GM21576 (cell line): ENCODE results near the gene SHISA9.
"Not testable (repeated sequence)": the region's sequence is repeated elsewhere in the genome, so short reads cannot be mapped to it uniquely, and the experiment has no call there.

Experiments used
- ATAC-seq: cut with Tn5 transposase; IDR thresholded peaks from one replicate; pipeline ENCODE4 v1.9.1; 2021; ENCODE audit warnings: mild to moderate bottlenecking, moderate library complexity; ENCODE audit not compliant: unreplicated experiment

Gene SHISA9

DNA sequence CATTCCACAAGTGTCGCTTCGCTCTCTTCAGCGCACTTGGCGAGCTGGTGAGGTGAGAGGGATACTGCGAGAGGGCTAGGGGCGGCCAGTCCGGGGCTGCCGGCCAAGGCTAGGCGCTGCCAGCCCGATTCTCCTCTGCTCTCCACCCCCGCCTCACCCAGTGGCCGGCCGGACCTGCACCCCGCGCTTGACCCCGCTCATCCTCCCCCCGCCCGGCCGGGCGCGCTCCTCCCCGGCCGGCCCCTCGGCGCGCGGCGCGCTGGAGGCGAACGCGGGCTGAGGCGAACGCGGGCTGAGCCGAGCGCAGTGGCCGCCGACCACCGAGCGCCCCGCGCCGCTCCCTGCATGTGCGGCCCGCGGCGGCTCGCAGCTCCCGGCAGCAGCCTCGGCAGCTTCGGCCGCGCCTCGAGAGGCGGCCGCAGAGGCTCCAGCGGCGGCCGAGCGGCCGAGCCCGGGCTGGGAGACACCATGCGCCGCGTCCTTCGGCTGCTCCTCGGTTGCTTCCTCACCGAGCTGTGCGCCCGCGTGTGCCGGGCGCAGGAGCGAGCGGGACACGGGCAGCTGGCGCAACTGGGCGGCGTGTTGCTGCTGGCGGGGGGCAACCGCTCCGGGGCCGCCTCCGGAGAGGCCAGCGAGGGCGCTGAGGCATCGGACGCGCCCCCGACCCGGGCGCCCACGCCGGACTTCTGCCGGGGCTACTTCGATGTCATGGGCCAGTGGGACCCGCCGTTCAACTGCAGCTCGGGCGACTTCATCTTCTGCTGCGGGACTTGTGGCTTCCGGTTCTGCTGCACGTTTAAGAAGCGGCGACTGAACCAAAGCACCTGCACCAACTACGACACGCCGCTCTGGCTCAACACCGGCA, at the start of gene SHISA9:
TSS of gene SHISA9 (plus strand) at position 2 of the 865 bp plus-strand sequence.
- no peak for ATAC-seq

DNA sequence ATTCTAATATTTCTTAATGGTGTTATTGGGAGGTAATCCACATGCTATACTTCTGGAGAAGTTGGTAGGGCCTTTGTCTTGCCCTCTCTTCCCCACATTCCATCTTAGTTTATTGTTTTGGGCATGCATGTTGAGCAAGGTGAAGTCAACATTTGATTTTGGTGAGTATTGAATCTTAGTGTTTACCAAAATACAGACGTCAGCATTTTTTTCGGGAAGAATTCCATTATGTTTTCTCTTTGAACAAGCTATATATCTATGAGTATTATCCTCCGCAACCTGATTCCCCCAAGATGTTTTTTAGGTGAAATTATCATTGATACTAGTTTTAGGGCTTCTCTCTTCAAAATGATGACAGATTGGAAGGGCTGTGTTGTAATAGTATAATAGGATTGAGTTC, 47.4 kb upstream of the SHISA9 start:
- ATAC-seq = no peak

DNA sequence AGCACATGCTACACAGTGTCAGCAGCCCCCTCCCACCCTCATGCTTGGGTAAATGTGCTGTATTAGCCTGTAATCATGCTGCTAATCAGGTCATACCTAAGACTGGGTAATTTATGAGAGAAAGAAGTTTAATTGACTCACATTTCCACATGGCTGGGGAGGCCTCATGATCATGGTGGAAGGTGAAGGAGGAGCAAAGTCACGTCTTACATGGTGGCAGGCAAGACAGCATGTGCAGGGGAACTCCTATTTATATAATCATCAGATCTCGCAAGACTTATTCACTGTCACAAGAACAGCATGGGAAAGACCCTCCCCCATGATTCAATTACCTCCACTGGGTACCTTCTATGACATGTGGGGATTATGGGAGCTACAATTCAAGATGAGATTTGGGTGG, 44.0 kb upstream of the SHISA9 start:
- ATAC-seq = not testable (repeated sequence)

DNA sequence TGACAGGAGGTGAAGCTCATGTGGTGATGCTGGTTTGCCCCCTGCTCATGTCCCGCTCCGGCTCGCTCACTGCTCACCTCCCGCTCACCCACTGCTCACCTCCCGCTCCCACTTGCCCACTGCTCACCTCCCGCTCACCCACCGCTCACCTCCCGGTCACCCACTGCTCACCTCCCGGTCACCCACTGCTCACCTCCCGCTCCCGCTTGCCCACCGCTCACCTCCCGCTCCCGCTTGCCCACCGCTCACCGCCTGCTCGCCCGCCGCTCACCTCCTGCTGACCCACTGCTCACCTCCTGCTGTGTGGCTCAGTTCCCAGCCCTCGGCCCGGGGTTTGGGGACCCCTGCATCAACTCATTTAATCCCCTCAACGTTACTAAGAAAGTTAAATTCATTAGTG, 39.1 kb upstream of the SHISA9 start:
- ATAC-seq = no peak

DNA sequence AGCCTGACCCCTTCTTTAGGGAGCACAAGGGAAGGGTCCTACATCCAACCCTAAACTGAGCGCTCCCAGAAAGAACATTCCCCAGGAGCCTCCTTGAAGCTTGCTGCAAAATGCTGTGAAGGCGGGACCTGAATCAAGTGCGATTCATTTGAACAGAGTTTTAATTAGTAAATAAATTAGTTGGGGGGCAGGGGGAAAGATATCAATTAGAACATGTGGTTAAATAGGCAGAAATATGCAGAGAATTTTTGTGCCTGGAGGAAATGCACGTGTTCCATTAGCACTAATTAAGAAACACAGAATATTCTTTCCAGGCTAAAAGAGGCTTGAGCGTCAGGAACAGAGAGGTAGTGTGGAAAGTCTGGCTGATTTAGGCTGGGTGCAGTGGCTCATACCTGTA, 38.5 kb upstream of the SHISA9 start:
- ATAC-seq = no peak

DNA sequence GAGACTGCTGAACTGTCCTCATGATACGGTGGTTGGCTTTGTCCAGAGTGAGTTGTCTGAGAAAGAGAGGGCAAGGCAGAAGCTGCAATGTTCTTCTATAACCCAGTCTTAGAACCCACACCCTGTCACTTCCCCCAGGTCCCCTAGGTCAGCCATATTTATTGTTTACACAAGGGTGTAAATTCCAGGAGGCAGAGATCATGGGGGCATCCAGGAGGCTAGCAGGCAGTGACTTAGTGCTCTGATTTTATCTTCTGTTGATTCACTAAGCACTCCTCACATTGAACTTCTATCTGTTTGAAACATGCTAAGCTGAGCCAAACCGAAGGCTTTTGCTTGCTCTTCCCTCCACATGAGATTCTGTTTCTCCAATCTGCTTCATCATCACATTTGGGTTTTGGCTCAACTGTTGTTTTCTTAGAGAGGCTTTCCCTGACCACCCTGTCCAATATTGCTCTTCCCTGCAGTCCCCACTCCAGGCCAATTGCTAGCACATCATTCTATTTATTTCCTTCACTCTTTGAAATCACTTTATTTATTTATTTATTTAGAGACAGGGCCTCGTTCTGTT, 34.3 kb upstream of the SHISA9 start:
- ATAC-seq = no peak

DNA sequence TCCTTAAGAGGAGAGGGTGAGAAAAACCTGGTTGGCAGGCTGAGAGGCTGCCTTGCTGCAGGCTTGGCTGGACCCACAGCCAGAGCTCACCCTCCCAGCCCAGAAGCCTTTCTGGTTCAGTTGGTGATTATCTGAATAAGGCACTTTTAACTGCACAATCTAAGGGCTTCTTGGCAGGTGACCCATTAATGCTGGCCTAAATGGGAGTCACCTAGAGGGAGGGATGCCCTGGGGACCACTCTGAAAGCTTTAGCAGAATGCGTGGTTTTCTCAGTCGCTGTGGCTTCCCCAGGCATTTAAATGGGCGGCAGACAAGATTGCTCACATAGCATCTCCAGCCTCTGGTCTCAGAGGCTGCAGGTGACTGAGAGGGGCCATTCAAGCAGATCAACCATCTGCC, 33.2 kb upstream of the SHISA9 start:
- ATAC-seq = no peak

DNA sequence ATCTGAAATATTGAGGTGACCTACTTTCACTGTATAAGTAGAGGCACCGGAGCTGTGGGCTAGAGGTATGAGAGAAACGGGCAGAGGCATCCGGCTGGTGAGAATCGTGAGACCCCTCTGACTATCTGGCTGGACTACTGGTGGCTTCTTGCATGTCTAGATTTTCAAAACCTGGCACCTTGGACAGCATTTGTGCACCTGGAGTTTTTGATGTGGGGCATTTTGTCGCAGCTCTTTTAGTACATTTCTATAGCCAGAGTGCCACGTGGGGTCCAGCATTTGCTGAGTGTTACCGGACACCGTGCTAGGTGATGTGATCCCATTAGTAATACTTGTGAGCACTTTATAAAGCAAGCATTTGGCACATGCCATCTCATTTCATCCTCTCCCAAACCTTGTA, 32.6 kb upstream of the SHISA9 start:
- no peak for ATAC-seq

DNA sequence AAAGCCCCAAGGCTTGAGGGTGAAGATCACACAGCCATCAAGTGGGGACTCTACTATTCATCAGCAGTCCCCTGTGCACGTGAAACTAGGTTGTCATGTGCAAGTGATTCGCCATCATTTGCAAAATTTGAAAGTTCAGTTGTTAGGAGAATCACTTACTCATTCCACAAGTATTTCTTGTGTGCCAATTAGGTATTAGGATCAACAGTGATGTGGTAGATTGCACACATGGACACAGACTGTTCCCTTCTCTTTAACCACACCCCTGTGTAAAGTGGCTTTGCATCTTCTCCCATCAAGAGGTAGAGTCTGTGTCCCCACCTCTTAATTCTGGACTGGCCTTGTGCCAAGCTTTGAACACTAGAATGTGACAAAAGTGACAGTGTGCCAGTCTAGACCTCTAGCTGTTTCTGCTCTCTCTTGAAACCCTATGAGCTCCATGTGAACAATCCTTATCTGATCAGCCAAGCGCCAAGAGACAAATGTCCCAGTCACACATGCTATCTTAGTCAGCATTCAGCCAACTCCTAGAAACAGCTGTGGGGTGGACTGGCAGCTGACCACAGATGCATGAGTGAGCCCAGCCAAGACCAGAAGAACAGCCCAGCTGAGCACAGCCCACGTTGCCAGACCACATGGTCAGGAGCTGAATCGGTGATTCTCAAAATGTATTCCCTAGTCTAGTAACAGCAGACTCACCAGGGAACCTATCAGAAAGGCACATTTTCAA, 31.5 kb upstream of the SHISA9 start:
- ATAC-seq = no peak

DNA sequence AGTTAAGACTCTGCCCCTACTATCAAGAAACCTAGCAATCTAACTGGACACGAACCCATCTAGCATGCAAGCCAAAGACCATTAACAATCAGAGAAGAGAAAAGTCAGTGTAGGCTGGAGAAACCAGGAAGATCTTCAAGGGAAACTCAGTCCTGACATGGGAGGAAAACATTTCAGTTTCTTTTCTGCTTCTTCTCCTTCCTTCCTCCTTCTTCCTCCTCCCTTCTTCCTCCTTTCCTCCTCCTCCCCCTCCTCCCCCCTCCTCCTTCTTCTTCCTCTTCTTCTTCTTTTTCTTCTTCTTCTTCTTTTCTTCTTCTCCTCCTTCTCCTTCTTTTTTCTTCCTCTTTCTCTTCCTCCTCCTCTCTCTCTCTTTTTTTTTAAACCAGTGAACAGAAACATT, 29.6 kb upstream of the SHISA9 start:
- no peak for ATAC-seq

DNA sequence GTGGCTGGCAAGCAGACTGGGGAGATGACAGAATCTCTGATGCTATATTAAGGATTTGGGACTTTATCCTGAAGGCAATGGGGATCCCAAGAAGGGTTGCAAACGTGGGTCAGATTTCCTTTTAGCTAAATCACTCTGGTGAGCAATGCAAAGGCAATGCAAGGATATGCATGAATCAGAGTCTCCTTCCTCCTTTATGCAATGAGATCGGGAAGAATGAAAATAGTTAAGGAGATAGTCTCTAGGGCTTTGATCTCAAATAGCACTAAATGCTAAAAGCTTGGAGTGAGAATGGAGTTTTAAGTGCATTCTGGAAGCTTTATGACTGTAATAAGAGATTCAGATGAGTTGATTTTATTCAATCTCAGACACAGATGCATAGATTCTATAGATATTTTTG, 27.2 kb upstream of the SHISA9 start:
- ATAC-seq = no peak

DNA sequence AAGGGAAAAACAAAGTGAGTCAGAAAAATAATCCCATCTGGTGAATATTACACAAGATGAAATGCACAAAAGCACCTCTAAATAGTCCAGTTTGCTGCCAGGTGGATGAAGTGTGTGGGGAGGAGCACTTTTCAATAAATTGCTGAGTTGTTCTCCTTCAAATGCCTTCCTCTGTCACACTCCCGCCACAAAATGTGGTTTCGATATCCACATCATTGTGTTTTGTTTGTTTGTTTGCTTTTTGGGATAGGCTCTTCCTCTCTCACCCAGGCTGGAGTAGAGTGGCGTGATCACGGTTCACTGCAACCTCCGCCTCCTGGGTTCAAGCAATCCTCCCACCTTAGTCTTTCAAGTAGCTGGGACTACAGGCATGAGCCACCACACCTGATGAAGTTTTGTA, 24.6 kb upstream of the SHISA9 start:
- ATAC-seq = no peak

DNA sequence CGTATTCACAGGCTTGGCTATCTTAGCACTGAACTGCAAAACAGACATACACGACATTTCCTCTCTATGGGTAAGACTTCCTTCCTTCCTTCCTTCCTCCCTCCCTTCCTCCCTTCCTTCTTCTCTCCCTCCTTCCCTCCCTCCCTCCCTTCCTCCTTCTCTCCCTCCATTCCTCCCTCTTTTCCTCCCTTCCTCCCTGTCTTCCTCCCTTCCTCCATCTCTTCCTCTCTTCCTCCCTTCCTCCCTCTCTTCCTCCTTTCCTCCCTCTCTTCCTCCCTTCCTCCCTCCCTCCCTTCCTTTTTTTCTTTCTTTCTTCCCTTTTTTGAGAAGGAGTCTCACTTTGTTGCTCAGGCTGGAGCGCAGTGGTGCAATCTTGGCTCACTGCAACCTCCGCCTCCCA, 22.4 kb upstream of the SHISA9 start:
- no peak for ATAC-seq

DNA sequence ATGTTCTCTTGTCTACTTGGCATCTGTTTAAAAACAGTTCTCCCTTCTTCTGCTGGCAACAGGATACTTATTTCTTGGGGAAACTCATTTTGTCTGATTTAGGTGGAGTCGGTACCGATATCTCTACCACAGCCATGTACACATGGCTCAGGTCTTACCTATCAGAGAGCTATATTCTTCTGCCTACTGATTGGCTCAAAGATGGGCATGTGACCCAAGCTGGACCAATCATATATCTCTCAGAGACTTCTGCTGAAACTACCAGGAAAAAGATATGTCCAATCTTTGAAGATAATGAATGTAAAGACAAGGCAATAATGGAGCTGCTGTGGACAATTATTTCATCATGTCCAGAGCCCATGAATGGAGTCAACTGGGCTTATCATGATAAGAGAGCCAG, 21.6 kb upstream of the SHISA9 start:
- no peak for ATAC-seq

DNA sequence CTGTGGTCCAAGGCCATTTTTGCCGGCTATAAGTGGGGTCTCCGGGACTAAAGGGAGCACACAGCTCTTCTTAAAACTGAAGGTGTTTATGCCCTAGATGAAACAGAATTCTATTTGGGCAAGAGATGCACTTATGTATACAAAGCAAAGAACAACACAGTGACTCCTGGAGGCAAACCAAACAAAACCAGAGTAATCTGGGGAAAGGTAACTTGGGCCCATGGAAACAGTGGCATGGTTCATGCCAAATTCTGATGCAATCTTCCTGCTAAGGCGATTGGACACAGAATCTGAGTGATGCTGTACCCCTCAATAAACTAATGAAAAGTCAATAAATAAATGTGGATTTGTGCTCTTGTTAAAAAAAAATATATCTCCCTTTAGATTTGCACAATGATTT, 20.2 kb upstream of the SHISA9 start:
- ATAC-seq = no peak

DNA sequence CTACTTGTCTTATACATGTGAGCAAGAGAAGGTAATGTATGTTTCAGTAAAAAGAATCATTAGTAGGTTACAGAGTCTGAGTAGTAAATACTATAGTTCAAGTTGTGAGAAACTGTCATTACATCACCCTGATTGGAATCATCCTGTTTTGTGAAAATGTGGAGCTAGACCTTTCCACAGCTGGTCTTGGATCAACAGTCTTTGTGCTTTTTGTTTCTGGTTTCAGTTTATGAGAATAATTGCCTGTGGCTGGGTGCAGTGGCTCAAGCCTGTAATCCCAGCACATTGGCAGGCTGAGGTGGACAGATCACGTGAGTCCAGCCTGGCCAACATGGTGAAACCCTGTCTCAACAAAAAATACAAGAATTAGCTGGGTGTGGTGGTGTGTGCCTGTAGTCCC, 19.7 kb upstream of the SHISA9 start:
- ATAC-seq = no peak

DNA sequence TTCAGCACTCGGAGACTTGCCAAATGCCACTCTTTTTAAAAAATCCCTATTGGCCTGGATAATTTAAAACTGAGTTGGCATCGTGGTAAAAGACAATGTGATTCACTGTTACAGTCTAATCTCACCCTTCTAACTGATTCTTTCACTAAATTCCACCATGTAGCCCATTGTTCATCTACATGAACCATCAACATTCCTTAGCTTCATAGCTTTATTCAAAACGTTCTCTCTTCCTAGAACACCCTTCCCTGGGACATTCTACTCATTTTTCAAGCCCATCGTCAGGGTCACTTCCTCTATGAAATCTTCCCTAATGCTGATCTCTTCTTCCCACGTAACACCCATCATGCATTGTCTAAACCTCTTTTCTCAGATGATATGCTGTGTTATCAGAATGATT, 15.7 kb upstream of the SHISA9 start:
- ATAC-seq = no peak

DNA sequence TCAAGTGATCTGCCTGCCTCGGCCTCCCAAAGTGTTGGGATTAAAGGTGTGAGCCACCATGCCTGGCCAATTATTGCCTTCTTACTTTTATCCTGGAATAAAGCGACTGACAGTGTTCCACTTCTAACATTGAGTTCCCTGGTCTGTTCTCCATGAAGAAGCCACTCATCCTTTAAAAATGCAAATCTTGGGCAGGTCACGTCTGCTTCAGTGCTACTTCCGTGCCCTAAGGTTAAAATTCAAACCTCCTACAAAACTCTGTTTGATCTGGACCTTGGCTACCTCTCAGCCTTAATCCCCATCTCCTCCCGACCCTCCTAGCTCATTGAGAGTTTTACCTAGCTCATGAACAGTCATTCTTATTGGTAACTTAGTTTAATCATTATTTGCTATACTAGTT, 9.6 kb upstream of the SHISA9 start:
- no peak for ATAC-seq

DNA sequence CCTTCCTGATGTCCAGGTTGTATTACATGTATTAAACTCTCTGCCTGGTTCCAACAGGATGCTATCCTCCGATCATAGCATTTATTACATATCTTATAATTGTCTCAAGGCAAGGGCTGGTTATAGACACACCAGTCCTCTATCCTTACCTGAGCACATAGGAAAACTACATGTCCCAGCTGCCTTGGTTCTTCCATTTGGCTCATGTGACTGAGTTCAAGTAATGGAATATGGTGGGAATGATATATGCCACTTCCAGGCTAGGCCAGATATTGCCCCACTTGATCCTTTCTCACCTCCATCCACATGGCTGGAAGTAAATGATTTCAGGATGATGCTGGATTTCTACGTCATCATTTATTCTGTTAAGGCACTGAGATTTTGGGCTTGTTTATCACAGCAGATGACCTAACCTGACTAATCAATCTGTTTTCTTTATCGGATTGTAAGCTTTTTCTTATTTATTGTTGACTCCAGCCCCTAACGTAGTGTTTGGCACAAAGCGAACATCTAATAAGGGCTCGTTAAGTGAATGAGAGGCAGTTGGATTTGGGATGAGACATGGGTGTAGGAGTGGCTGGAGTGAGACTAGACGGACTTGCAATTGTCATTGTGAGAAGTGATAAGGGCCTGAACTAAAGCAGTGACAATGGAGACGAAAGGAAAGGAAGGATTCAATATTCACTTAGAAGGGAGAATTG, 8.2 kb upstream of the SHISA9 start:
- no peak for ATAC-seq

DNA sequence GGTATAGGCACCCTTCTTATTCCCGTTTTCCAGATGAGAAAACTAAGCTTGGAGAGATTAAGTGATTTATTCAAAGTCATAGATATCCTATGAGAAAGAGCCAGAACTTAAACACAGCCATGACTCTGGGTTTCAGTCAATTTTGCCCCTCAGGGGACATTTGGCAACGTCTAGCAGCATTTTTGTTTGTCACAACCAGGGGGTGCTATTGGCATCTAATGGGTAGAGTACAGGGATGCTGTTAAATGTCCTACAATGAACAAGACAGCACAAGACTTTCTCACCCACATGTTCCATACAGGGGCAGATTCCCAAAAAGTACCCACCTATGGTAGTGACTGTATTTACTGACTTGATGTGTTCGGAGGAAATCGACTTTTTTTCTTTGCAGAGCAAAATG, 4.8 kb upstream of the SHISA9 start:
- ATAC-seq = no peak

DNA sequence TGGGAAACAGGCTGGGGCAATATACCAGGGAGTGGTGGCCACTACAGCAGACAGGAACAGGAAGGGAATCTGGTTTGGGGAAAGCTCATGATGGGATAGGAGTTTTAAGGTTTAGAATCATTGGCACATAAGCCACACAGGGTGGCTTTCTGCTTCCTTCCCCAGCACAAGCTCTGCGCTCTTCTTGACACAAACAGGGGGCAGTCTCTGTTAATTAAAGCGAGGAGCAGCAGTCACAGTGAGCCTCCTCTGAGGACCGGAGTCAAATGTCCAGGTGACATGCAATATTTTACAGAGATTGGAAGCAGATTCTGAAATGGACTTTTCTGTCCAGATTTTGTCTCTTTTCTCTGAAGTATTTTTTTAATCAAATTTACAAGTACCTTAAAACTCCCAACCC, 2.8 kb upstream of the SHISA9 start:
- ATAC-seq = no peak
